PC-9 (cell line): ENCODE measurements around the gene ARHGEF7. TPM values are rescaled to one million over a fixed set of nuclear protein-coding genes. Genes with fewer than 3 reads are reported as not detected.

Source experiments
- BruUV-seq: library from RNA; stranded (reverse); fragments of 400-500 nt; replicated peaks from 2 replicates; lab custom pipeline; 2021; lab: Mats Ljungman, UMichigan
- CTCF ChIA-PET: fragments of 300-600 bp; sonication (Branson Sonifier 250); formaldehyde crosslinking; loops from one replicate; lab custom pipeline; 2022; ENCODE audit warnings: antibody characterized with exemption; lab: Charles Lee
- POLR2A ChIA-PET: fragments of 300-600 bp; sonication (Branson Sonifier 250); formaldehyde crosslinking; loops from one replicate; lab custom pipeline; 2022; ENCODE audit warnings: antibody characterized with exemption; ENCODE audit not compliant: unreplicated experiment; lab: Charles Lee
- DNase-seq, 2 experiments: peaks; one replicate each; pipeline versions ENCODE4 v3.0.0 to v3.0.0-alpha.2; 2015 to 2022; ENCODE audit warnings: mixed read lengths in 1 of 2
- H2AFZ ChIP-seq: fragments of 200-600 bp; sonication (generic); 2 replicates; pipeline ENCODE4 v1.8.1; 2017; ENCODE audit warnings: antibody characterized with exemption
- H3F3A ChIP-seq: fragments of 200-600 bp; sonication (generic); 2 replicates; pipeline ENCODE4 v1.8.1; 2017; ENCODE audit warnings: antibody characterized with exemption, mild to moderate bottlenecking, low read depth; ENCODE audit not compliant: insufficient read depth
- H3K27ac ChIP-seq: fragments of 200-600 bp; sonication (generic); 2 replicates; pipeline ENCODE4 v1.6.1; 2016; ENCODE audit warnings: mixed run types
- H3K27me3 ChIP-seq: fragments of 200-600 bp; sonication (generic); 2 replicates; pipeline ENCODE4 v1.6.1; 2016; ENCODE audit warnings: low read depth, mixed run types; ENCODE audit not compliant: insufficient read depth
- H3K36me3 ChIP-seq: fragments of 200-600 bp; sonication (generic); 2 replicates; pipeline ENCODE4 v1.6.1; 2016; ENCODE audit warnings: low read depth, mixed run types
- H3K4me1 ChIP-seq: fragments of 200-600 bp; sonication (generic); replicated peaks from 2 replicates; pipeline ENCODE4 v1.6.1; 2016; ENCODE audit warnings: mixed run types; ENCODE audit not compliant: insufficient read depth
- H3K4me2 ChIP-seq: fragments of 200-600 bp; sonication (generic); 2 replicates; pipeline ENCODE4 v1.6.1; 2017; ENCODE audit warnings: mixed run types
- H3K4me3 ChIP-seq: fragments of 200-600 bp; sonication (generic); 2 replicates; pipeline ENCODE4 v1.6.1; 2016; ENCODE audit warnings: mixed run types
- H3K79me2 ChIP-seq: fragments of 200-600 bp; sonication (generic); 2 replicates; pipeline ENCODE4 v1.6.1; 2017; ENCODE audit warnings: low read depth, mixed run types
- H3K9me2 ChIP-seq: fragments of 200-600 bp; sonication (generic); 2 replicates; pipeline ENCODE4 v1.8.1; 2017; ENCODE audit warnings: mild to moderate bottlenecking; ENCODE audit not compliant: insufficient read depth
- H3K9me3 ChIP-seq: fragments of 200-600 bp; sonication (generic); 2 replicates; pipeline ENCODE4 v1.8.1; 2016; ENCODE audit warnings: low read depth; ENCODE audit not compliant: insufficient read depth
- H4K20me1 ChIP-seq: fragments of 200-600 bp; sonication (generic); 2 replicates; pipeline ENCODE4 v1.8.1; 2017; ENCODE audit not compliant: insufficient read depth
- EZH2 ChIP-seq: fragments of 200-600 bp; sonication (generic); IDR thresholded peaks from 2 replicates; pipeline ENCODE4 v1.8.0; 2017; ENCODE audit warnings: antibody characterized with exemption, low read depth
- intact Hi-C: fragments of 100-400 bp; cut with micrococcal nuclease; formaldehyde crosslinking; loops from one replicate; pipeline ENCODE4 v1.10.0; 2022; ENCODE audit not compliant: unreplicated experiment
- total RNA-seq: library from RNA; stranded (reverse); gene quantifications from 2 replicates; pipeline ENCODE4 v1.2.3, GENCODE V29; 2021
- TF ChIP-seq, protein P1 (sequence below): fragments of 200-600 bp; sonication (generic); conservative IDR thresholded peaks from 2 replicates; pipeline ENCODE4 v1.6.1; 2017; ENCODE audit warnings: mixed run types, antibody characterized with exemption, mild to moderate bottlenecking, moderate library complexity

ARHGEF7 gene
- total RNA-seq, 1 experiment from 2014 or later: 37.0 TPM

DNA sequence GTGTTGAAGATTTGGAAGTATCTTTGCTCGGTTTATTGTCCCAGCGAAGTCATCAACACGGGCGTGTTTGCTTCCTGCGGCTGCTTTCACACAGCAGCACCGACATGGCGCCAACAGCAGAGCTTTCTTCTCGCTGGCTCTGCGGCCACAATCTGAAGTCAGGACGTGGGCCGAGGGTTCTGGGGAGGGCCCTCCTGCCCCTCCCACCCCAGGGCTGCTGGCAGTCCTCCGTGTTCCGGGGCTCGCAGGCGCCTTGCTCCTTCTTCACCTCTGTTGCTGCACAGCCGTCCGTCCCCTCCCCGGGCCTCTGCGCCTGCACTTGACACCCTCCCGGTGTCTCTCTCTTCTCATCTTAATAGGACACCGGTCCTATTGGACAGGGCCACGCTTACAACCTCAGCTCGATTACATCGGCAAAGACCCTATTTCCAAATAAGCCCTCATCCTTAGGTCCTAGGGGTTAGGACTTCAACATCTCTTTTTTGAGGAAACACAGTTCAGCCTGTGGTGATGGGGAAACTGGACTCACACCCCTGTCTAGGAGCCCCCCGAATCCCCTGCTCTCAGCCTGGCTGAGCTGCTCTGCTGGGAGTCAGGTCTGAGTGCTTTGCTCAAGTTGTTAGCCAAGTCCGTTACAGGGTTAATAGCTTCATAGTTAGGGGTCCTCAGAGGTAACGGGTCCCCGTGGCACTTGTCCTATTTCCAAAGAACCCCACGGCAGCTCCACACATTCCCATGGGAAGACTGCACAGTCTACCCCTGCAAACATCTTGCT, 202.6 kb downstream of the ARHGEF7 start:
- no peak for DNase-seq
- no peak overlapping the region for H3K4me2 ChIP-seq
- H3K79me2 ChIP-seq: no peaks in the 10 kb centered on the region
- CTCF ChIA-PET: no interaction called here
- H2AFZ ChIP-seq: no peak overlapping the region
- POLR2A ChIA-PET: no interaction called here
- no peaks in the 10 kb centered on the region for H3F3A ChIP-seq
- no TSS peak for BruUV-seq
- no peak for TF ChIP-seq EZH2
- TF ChIP-seq, protein P1, sequence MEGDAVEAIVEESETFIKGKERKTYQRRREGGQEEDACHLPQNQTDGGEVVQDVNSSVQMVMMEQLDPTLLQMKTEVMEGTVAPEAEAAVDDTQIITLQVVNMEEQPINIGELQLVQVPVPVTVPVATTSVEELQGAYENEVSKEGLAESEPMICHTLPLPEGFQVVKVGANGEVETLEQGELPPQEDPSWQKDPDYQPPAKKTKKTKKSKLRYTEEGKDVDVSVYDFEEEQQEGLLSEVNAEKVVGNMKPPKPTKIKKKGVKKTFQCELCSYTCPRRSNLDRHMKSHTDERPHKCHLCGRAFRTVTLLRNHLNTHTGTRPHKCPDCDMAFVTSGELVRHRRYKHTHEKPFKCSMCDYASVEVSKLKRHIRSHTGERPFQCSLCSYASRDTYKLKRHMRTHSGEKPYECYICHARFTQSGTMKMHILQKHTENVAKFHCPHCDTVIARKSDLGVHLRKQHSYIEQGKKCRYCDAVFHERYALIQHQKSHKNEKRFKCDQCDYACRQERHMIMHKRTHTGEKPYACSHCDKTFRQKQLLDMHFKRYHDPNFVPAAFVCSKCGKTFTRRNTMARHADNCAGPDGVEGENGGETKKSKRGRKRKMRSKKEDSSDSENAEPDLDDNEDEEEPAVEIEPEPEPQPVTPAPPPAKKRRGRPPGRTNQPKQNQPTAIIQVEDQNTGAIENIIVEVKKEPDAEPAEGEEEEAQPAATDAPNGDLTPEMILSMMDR: no peak
- intact Hi-C loops: no loop called here
- H3K9me2 ChIP-seq: no peaks in the 10 kb centered on the region
- no peak overlapping the region for H3K27ac ChIP-seq
- H4K20me1 ChIP-seq: no peaks in the 10 kb centered on the region
- H3K9me3 ChIP-seq: no peaks in the 10 kb centered on the region
- H3K4me3 ChIP-seq: no peak overlapping the region
- no peaks in the 10 kb centered on the region for H3K36me3 ChIP-seq
- no peaks in the 10 kb centered on the region for H3K27me3 ChIP-seq
- no peaks in the 10 kb centered on the region for H3K4me1 ChIP-seq

DNA sequence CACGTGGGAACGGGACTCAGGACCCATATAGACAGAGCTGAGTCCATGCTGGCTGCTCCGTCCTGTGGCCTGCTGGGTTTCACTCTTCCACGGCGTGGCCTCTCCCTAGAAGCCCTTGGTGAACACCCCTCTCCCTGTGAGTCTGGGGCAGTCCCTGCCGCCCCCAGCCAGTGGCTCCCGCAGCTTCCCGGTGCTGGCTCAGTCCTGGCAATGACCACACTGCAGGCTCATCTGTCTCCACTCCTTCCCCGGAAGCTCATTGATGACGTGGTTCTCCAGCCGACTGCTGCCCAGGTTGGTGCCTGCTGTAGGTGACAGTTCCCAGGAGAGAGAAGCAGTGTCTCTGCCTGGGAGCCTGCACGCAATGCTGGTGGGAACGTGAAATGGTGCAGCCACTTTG, 203.3 kb downstream of the ARHGEF7 start:
- no peak overlapping the region for H3K27ac ChIP-seq
- no peaks in the 10 kb centered on the region for H4K20me1 ChIP-seq
- DNase-seq: no peak
- no peaks in the 10 kb centered on the region for H3K9me3 ChIP-seq
- POLR2A ChIA-PET: no interaction called here
- TF ChIP-seq, protein P1: no peak
- no peak for TF ChIP-seq EZH2
- no peaks in the 10 kb centered on the region for H3K79me2 ChIP-seq
- no TSS peak for BruUV-seq
- H3K4me1 ChIP-seq: no peaks in the 10 kb centered on the region
- H3F3A ChIP-seq: no peaks in the 10 kb centered on the region
- H3K36me3 ChIP-seq: no peaks in the 10 kb centered on the region
- no peaks in the 10 kb centered on the region for H3K9me2 ChIP-seq
- intact Hi-C loops: no loop called here
- no peak overlapping the region for H3K4me3 ChIP-seq
- H3K4me2 ChIP-seq: no peak overlapping the region
- CTCF ChIA-PET: no interaction called here
- H2AFZ ChIP-seq: no peak overlapping the region
- H3K27me3 ChIP-seq: peaks cover 6% of the 10 kb centered on the region

GRCh38 chr13:111319521-111319920, 204.4 kb downstream of the ARHGEF7 start:
- Histone ChIP-seq H3K4me2 (no peak overlapping the region), H3K9me3 (no peaks in the 10 kb centered on the region), H3K4me3 (no peak overlapping the region), H3K9me2 (no peaks in the 10 kb centered on the region), H4K20me1 (no peaks in the 10 kb centered on the region), H3K4me1 (no peaks in the 10 kb centered on the region), H3K36me3 (no peaks in the 10 kb centered on the region), H3F3A (no peaks in the 10 kb centered on the region), H3K27me3 (peaks cover 17% of the 10 kb centered on the region), H2AFZ (no peak overlapping the region), H3K79me2 (no peaks in the 10 kb centered on the region), H3K27ac (no peak overlapping the region)
- ChIA-PET CTCF (no interaction called here), POLR2A (no interaction called here)
- TF ChIP-seq, protein P1: no peak
- TF ChIP-seq EZH2: no peak
- no peak for DNase-seq
- no TSS peak for BruUV-seq
- intact Hi-C loops: no loop called here
